K562 (cell line): ENCODE data around the gene ELK4. TPM values are rescaled to one million over a fixed set of nuclear protein-coding genes. Genes with fewer than 3 reads are reported as not detected.

Source experiments
- ATAC-seq: fragments of 200-7000 bp; cut with Tn5 transposase; 3 replicates; pipeline ENCODE4 v1.9.1; 2020; ENCODE audit warnings: moderate library complexity
- BruUV-seq: library from RNA; stranded (reverse); fragments of 400-500 nt; replicated peaks from 2 replicates; lab custom pipeline; 2021; lab: Mats Ljungman, UMichigan
- CTCF ChIA-PET: fragments of 300-600 bp; formaldehyde crosslinking; extraction: SDS; loops from one replicate; lab custom pipeline; 2021; ENCODE audit warnings: low intra/inter-chr PET ratio; lab: Yijun Ruan, JAX
- POLR2A ChIA-PET: fragments of 300-600, 350-650 bp; sonication (Branson Sonifier 250); formaldehyde crosslinking; extraction: SDS; loops from one replicate; lab custom pipeline; 2021; ENCODE audit warnings: antibody characterized with exemption, inconsistent platforms; lab: Yijun Ruan, JAX
- DNase-seq, 4 experiments: peaks; one replicate each; pipeline versions ENCODE4 v3.0.0 to v3.0.0-alpha.2; 2011 to 2018; ENCODE audit warnings: low spot score in 3 of 4, mixed read lengths in 3 of 4; ENCODE audit errors: extremely low read depth in 1 of 4
- FAIRE-seq: peaks from 2 replicates; lab custom pipeline; 2011; peaks lifted over from hg19 to GRCh38; lab: Jason Lieb, UNC
- H2AFZ ChIP-seq: 2 replicates; pipeline ENCODE4 v1.6.0; 2011; ENCODE audit warnings: low read depth, low read length, control low read depth, inconsistent platforms
- H3K27ac ChIP-seq: fragments of 200-600 bp; 3 replicates; pipeline ENCODE4 v1.8.0; 2011; ENCODE audit warnings: low read depth, mild to moderate bottlenecking, control low read depth, inconsistent platforms, low read length, moderate library complexity, mixed read lengths; ENCODE audit errors: extremely low read depth
- H3K27me3 ChIP-seq, 2 experiments: fragments of 300-600 bp in 1 of 2; 2 replicates in 1 of 2; 3 replicates in 1 of 2; pipeline versions ENCODE4 v1.6.0 to v1.8.0; 2011; ENCODE audit warnings: inconsistent platforms in 2 of 2, low read length in 2 of 2, mild to moderate bottlenecking in 1 of 2, mixed read lengths in 1 of 2, moderate library complexity in 1 of 2; ENCODE audit not compliant: control insufficient read depth in 2 of 2, insufficient read depth in 2 of 2
- H3K36me3 ChIP-seq: fragments of 300-600 bp; 3 replicates; pipeline ENCODE4 v1.8.0; 2011; ENCODE audit warnings: mild to moderate bottlenecking, low read length, inconsistent platforms; ENCODE audit not compliant: control insufficient read depth, insufficient read depth
- H3K4me1 ChIP-seq, 2 experiments: fragments of 200-600 bp in 1 of 2; replicated peaks in 1 of 2; 2 replicates in 1 of 2; 3 replicates in 1 of 2; pipeline versions ENCODE4 v1.5.1 to v1.8.0; 2011; ENCODE audit warnings: inconsistent platforms in 2 of 2, low read length in 2 of 2, mild to moderate bottlenecking in 1 of 2, mixed read lengths in 1 of 2, moderate library complexity in 1 of 2; ENCODE audit not compliant: control insufficient read depth in 2 of 2, insufficient read depth in 2 of 2
- H3K4me2 ChIP-seq: 2 replicates; pipeline ENCODE4 v1.6.1; 2011; ENCODE audit warnings: low read length, control low read depth, inconsistent platforms, mixed read lengths; ENCODE audit not compliant: insufficient read depth
- H3K4me3 ChIP-seq: fragments of 200-600 bp; sonication (generic), shearing (Covaris generic); 2 replicates; pipeline ENCODE4 v1.5.1; 2016; ENCODE audit warnings: control low read depth, inconsistent platforms
- H3K79me2 ChIP-seq: fragments of 200-600 bp; 3 replicates; pipeline ENCODE4 v1.8.0; 2011; ENCODE audit warnings: low read length, inconsistent platforms; ENCODE audit not compliant: control insufficient read depth, insufficient read depth
- H3K9ac ChIP-seq, 2 experiments: 2 replicates each; pipeline versions ENCODE4 v1.6.0 to v1.6.1; 2011; ENCODE audit warnings: low read depth in 2 of 2, low read length in 2 of 2, control low read depth in 1 of 2, inconsistent platforms in 1 of 2, mild to moderate bottlenecking in 1 of 2, mixed read lengths in 1 of 2; ENCODE audit not compliant: insufficient read depth in 1 of 2
- H3K9me1 ChIP-seq: one replicate; pipeline ENCODE4 v1.6.0; 2011; ENCODE audit warnings: inconsistent platforms, mild to moderate bottlenecking, low read length, moderate library complexity; ENCODE audit not compliant: control insufficient read depth, insufficient read depth
- H3K9me3 ChIP-seq: replicated peaks from 2 replicates; pipeline ENCODE4 v1.5.1; 2011; ENCODE audit warnings: low read depth, low read length, inconsistent platforms; ENCODE audit not compliant: control insufficient read depth, insufficient read depth
- H4K20me1 ChIP-seq: replicated peaks from 2 replicates; pipeline ENCODE4 v1.6.1; 2011; ENCODE audit warnings: low read length, inconsistent platforms, mixed read lengths; ENCODE audit not compliant: control insufficient read depth, insufficient read depth
- AFF4 ChIP-seq: sonication (generic); formaldehyde crosslinking; IDR thresholded peaks from 2 replicates; pipeline ENCODE4 v1.8.0; 2023; ENCODE audit warnings: mild to moderate bottlenecking, missing genetic modification reagents
- HINFP ChIP-seq: fragments of 450-650 bp; conservative IDR thresholded peaks from 2 replicates; pipeline ENCODE4 v1.6.1; 2016; ENCODE audit warnings: missing genetic modification characterization, low read depth, mild to moderate bottlenecking, control low read depth, missing compliant biosample characterization
- JUN ChIP-seq, 2 experiments: sonication (generic) in 1 of 2; formaldehyde crosslinking in 1 of 2; IDR thresholded peaks; 2 replicates each; pipeline versions ENCODE4 v1.6.1 to v1.8.0; 2012 to 2022; ENCODE audit warnings: borderline replicate concordance in 2 of 2, mild to moderate bottlenecking in 2 of 2, improper control_type of control experiment in 1 of 2, low read depth in 1 of 2, low read length in 1 of 2, missing genetic modification reagents in 1 of 2
- KDM1A ChIP-seq, 2 experiments: fragments of 450-650 bp; IDR thresholded peaks; 2 replicates each; pipeline ENCODE4 v1.6.1; 2016; ENCODE audit warnings: mild to moderate bottlenecking in 2 of 2
- MCM7 ChIP-seq, 2 experiments: fragments of 450-650 bp; IDR thresholded peaks; 2 replicates each; pipeline ENCODE4 v1.6.1; 2016 to 2018
- MLX ChIP-seq, 2 experiments: fragments of 450-650 bp in 1 of 2; sonication (generic) in 1 of 2; formaldehyde crosslinking; conservative IDR thresholded peaks; 2 replicates each; pipeline versions ENCODE4 v1.4.0 to v1.8.1; 2020 to 2022; ENCODE audit warnings: mild to moderate bottlenecking in 1 of 2, missing genetic modification reagents in 1 of 2
- RFX1 ChIP-seq: fragments of 450-650 bp; IDR thresholded peaks from 2 replicates; pipeline ENCODE4 v1.6.1; 2016; ENCODE audit warnings: mild to moderate bottlenecking, moderate library complexity
- SRSF1 ChIP-seq: fragments of 200-400 bp; formaldehyde crosslinking; IDR thresholded peaks from 2 replicates; pipeline ENCODE4 v1.6.1; 2017; ENCODE audit warnings: mild to moderate bottlenecking, low read depth, low read length, moderate library complexity
- ZBTB7A ChIP-seq: IDR thresholded peaks from 2 replicates; pipeline ENCODE4 v1.6.1; 2011; ENCODE audit warnings: low read depth, mild to moderate bottlenecking, low read length, moderate library complexity, borderline replicate concordance; ENCODE audit not compliant: control insufficient read depth
- ZC3H4 ChIP-seq: sonication (generic); formaldehyde crosslinking; IDR thresholded peaks from 2 replicates; pipeline ENCODE4 v1.9.0; 2021; ENCODE audit warnings: missing genetic modification reagents, borderline replicate concordance
- ZZZ3 ChIP-seq: fragments of 450-650 bp; IDR thresholded peaks from 2 replicates; pipeline ENCODE4 v1.6.1; 2016; ENCODE audit warnings: antibody characterized with exemption, mild to moderate bottlenecking, moderate library complexity
- WGBS: fragments of 100-300 bp; shearing (Covaris generic); methylation state at CpG from one replicate; pipeline ENCODE4 v1.1.6; 2016; ENCODE audit warnings: low coverage, mixed read lengths; ENCODE audit not compliant: insufficient coverage; ENCODE audit errors: missing lambda C conversion rate; 5-methylcytosine and 5-hydroxymethylcytosine counted together
- in situ Hi-C: fragments of 300-500 bp; cut with MboI; formaldehyde crosslinking; loops from 4 replicates; pipeline ENCODE4 v1.15.0; 2018; ENCODE audit warnings: inconsistent platforms, mixed read lengths
- intact Hi-C: fragments of 100-400 bp; cut with micrococcal nuclease; formaldehyde crosslinking; loops from 2 replicates; pipeline ENCODE4 v1.14.2; 2022
- polyA plus RNA-seq, 8 experiments: library from polyadenylated mRNA; depleted of rRNA in 4 of 8; stranded (reverse) in 5 of 8; unstranded in 3 of 8; fragments of >200 nt; fragmentation: Nextera tagmentation in 2 of 8; fragmentation: Illumina TruSeq in 1 of 8; extraction: Ambion mirVana in 2 of 8; extraction: Trizol in 1 of 8; gene quantifications; 2 replicates each; pipeline versions ENCODE4 v1.2.1 to v1.2.3, GENCODE V29; 2011 to 2014; ENCODE audit warnings: inconsistent platforms in 1 of 8, missing spikeins in 1 of 8
- total RNA-seq, 7 experiments: library from RNA; depleted of rRNA in 6 of 7; stranded (reverse); fragments of >200 nt in 6 of 7; fragmentation: Illumina TruSeq in 2 of 7; extraction: Trizol in 2 of 7; gene quantifications; 2 replicates each; pipeline versions ENCODE4 v1.2.1 to v1.2.3, GENCODE V29; 2011 to 2021; ENCODE audit warnings: low replicate concordance in 1 of 7

ELK4 gene
- total and polyA plus RNA-seq, 9 of the 15 experiments (the other 6 are each of a cell fraction or from before 2014, with no cell fraction given), result 2.0 to 21.7 (median 9.2) TPM

- intact Hi-C loops, result no loop called here
Observed at GRCh38 chr1:205568469-205569361, 63.1 kb downstream of the ELK4 start.

More at GRCh38 chr1:205568469-205569361, 63.1 kb downstream of the ELK4 start:
- DNase-seq, result peak in 2 of 4 experiments; percentile 63 to 65
- H3K4me1 ChIP-seq, result peaks cover 0 to 7% of the 10 kb centered on the region in 2 experiments; a peak in 2 of 5 replicates
- no peak overlapping the region for H3K4me2 ChIP-seq
- no peak overlapping the region for H2AFZ ChIP-seq
- ATAC-seq, result no peak
- FAIRE-seq, result no peak
- H3K79me2 ChIP-seq, result no peaks in the 10 kb centered on the region
- 7% methylated on average over 57 of the region's 90 CpGs for WGBS
- ChIA-PET POLR2A (interaction anchor here (0.5 to 0.7 kb wide), 2 partner anchors 101 to 918 kb away, joined by 3 to 4 read pairs; no protein-coding TSS in a partner anchor), CTCF (interaction anchor here (0.7 kb wide), 1 partner anchor 223 kb away, joined by 7 read pairs; no protein-coding TSS in a partner anchor)
- H3K9me1 ChIP-seq, result no peaks in the 10 kb centered on the region
- H3K9ac ChIP-seq, result no peak overlapping the region
- in situ Hi-C loops, result no loop called here
- no peak for TF ChIP-seq MLX (CRISPR knock-in tag; conservative IDR thresholded peaks at IDR 0.05)
- no peak for TF ChIP-seq AFF4 (CRISPR knock-in tag)
- no peak for TF ChIP-seq MCM7 (IDR thresholded peaks at IDR 0.05)
- no peak for TF ChIP-seq HINFP (tag)
- TF ChIP-seq JUN (IDR thresholded peaks at IDR 0.05; ENCODE audit: borderline replicate concordance, low read depth, low read length), result no peak
- no peak for TF ChIP-seq JUN (CRISPR knock-in tag; IDR thresholded peaks at IDR 0.05; ENCODE audit: borderline replicate concordance)
- no peak for TF ChIP-seq KDM1A (IDR thresholded peaks at IDR 0.05)
- no peak for TF ChIP-seq SRSF1
- TF ChIP-seq ZZZ3, result no peak
- TF ChIP-seq ZBTB7A, result no peak
- no peak for TF ChIP-seq ZC3H4 (CRISPR knock-in tag)
- no peak for TF ChIP-seq RFX1
- no peaks in the 10 kb centered on the region for H3K36me3 ChIP-seq
- peaks cover 36 to 55% of the 10 kb centered on the region in 2 experiments for H3K27me3 ChIP-seq
- H3K27ac ChIP-seq, result no peak overlapping the region
- H3K4me3 ChIP-seq, result no peak overlapping the region
- peaks cover 11% of the 10 kb centered on the region; the same call in 1 of the 2 replicates for H4K20me1 ChIP-seq
- no peaks in the 10 kb centered on the region for H3K9me3 ChIP-seq
- no TSS peak for BruUV-seq
